ENCODE data around the gene RFX4.
A peak's percentile ranks its signal among the peaks of the same experiment; 100 is the strongest.

The RFX4 gene

DNA sequence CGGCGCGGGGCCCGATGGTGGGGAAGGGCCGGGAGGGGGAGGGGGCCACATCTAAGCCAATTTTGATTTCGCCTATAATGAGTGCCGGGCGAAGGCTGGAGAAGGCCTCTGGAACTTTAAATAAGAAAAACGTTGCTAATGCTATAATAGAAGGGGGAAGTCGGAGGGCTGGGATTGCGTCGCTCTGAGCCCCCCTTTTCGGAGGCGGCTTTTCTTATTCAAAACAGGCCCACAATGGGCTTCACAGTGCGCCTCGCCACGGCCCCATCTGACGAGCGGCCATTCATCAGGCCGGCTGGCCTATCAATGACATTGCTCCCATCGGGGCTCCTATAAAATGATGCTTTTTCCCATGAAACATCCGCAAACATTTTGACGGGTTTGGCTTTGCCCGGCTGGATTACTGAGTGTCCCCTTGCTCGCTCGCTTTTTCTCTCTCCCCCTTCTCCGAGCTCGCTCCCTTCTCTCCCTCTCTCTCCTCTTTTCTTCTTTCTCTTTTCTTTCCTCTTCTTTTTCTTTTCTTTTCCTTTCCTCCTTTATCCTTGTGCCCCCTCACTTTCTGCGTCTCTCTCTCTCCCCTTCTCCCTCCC, at the start of gene RFX4:
Gene RFX4, plus strand, starts transcription at position 364 of the 590 bp plus-strand sequence. CDS start 317 bp downstream, outside the sequence.
- Histone ChIP-seq H3K4me3 (ENCODE audit: low read length) (peak within 1 kb of the TSS; percentile 21; the same call in 1 of the 2 replicates), H3K9me3 (ENCODE audit: control insufficient read depth, insufficient read depth, low read length) (no peaks in the 10 kb centered on the region), H3K36me3 (ENCODE audit: control insufficient read depth, insufficient read depth, low read length) (no peaks in the 10 kb centered on the region), H3K27ac (ENCODE audit: low read length) (no peak within 1 kb of the TSS), H3K4me1 (ENCODE audit: control insufficient read depth, insufficient read depth, low read length) (0 out of 2 replicates have a peak, but pooled peaks cover 1% of the 10 kb centered on the region), H3K27me3 (ENCODE audit: control insufficient read depth, insufficient read depth, low read length) (peaks cover 71% of the 10 kb centered on the region)
- DNase-seq (ENCODE audit: low read depth, low spot score), result no peak
- no CpG with 5 or more reads among the region's 29 CpGs for WGBS (ENCODE audit: insufficient coverage, insufficient read length)

GRCh38 chr12:106541201-106541600, 41.6 kb upstream of the RFX4 start:
- no peak overlapping the region for H3K27ac ChIP-seq (ENCODE audit: low read length)
- DNase-seq (ENCODE audit: low read depth, low spot score), result no peak

DNA sequence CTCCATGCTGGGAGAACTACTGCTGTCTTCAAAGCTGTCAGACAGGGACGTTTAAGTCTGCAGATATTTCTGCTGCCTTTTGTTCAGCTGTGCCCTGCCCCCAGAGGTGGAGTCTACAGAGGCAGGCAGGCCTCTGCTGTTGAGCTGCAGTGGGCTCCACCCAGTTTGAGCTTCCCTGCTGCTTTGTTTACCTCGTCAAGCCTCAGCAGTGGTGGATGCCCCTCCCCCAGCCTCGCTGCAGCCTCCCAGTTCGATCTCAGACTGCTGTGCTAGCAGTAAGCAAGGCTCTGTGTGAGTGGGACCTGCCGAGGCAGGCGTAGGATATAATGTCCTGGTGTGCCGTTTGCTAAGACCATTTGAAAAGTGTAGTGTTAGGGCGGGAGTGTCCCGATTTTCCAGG, 31.4 kb upstream of the RFX4 start:
- Histone ChIP-seq H3K4me1 (ENCODE audit: control insufficient read depth, insufficient read depth, low read length) (no peaks in the 10 kb centered on the region), H3K27ac (ENCODE audit: low read length) (no peak overlapping the region), H3K36me3 (ENCODE audit: control insufficient read depth, insufficient read depth, low read length) (no peaks in the 10 kb centered on the region), H3K9me3 (ENCODE audit: control insufficient read depth, insufficient read depth, low read length) (peaks cover 1% of the 10 kb centered on the region; the same call in 1 of the 2 replicates), H3K27me3 (ENCODE audit: control insufficient read depth, insufficient read depth, low read length) (no peaks in the 10 kb centered on the region), H3K4me3 (ENCODE audit: low read length) (no peak overlapping the region)
- DNase-seq (ENCODE audit: low read depth, low spot score), result no peak
- no CpG with 5 or more reads among the region's 9 CpGs for WGBS (ENCODE audit: insufficient coverage, insufficient read length)

More at GRCh38 chr12:106541201-106541600, 41.6 kb upstream of the RFX4 start:
- Histone ChIP-seq H3K9me3 (ENCODE audit: control insufficient read depth, insufficient read depth, low read length) (no peaks in the 10 kb centered on the region), H3K4me1 (ENCODE audit: control insufficient read depth, insufficient read depth, low read length) (no peaks in the 10 kb centered on the region), H3K27me3 (ENCODE audit: control insufficient read depth, insufficient read depth, low read length) (no peaks in the 10 kb centered on the region), H3K4me3 (ENCODE audit: low read length) (no peak overlapping the region), H3K36me3 (ENCODE audit: control insufficient read depth, insufficient read depth, low read length) (no peaks in the 10 kb centered on the region)

DNA sequence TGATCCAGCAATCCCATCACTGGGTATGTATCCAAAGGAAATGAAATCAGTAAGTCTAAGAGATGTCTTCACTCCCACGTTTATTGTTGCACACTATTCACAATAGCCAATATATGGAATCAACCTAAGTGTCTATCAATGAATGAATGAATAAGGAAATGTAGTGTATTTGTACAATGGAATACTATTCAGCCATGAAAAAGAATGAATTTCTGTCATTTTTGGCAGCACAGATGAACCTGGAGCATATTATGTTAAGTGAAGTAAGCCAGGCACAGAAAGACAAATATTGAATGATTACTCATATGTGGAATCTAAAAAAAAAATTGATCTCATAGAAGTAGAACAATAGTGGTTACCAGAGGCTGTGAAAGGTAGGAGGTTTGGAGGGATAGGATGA, 30.6 kb upstream of the RFX4 start:
- Histone ChIP-seq H3K4me3 (ENCODE audit: low read length) (no peak overlapping the region), H3K27me3 (ENCODE audit: control insufficient read depth, insufficient read depth, low read length) (no peaks in the 10 kb centered on the region), H3K36me3 (ENCODE audit: control insufficient read depth, insufficient read depth, low read length) (no peaks in the 10 kb centered on the region), H3K27ac (ENCODE audit: low read length) (no peak overlapping the region), H3K4me1 (ENCODE audit: control insufficient read depth, insufficient read depth, low read length) (no peaks in the 10 kb centered on the region), H3K9me3 (ENCODE audit: control insufficient read depth, insufficient read depth, low read length) (peaks cover 1% of the 10 kb centered on the region; the same call in 1 of the 2 replicates)
- WGBS (ENCODE audit: insufficient coverage, insufficient read length), result no CpG with 5 or more reads among the region's 1 CpG
- no peak for DNase-seq (ENCODE audit: low read depth, low spot score)

DNA sequence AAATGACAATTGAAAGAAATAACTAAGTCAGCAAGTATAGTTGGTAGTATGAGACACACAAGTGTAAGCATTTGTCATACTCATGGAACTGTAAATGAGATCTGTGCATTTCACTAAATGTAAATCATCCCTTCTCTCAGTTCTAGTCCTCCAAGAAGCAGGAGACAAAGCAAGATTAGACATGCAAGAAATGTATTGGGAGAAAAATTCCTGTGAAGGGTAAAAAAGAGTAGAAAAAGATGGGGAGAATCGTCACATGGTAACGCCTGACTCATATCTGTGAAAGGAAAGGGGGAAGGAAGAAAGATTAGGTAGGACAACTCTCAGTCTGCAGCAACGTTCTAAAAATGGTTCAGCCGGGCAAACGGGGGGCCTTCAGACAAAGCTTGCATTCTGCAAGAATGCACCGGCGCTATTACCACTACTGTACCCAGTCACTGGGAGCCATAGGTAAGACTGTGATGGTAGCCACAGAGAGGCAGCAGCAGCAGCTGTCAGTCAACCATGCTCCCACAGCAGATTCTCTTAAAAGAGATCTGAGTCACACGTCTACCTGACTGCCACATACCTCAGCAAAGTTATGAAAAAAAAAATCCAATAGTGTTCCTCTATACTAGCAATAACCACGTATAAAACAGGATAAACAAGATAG, 18.0 kb upstream of the RFX4 start:
- H3K27me3 ChIP-seq (ENCODE audit: control insufficient read depth, insufficient read depth, low read length), result no peaks in the 10 kb centered on the region
- DNase-seq (ENCODE audit: low read depth, low spot score), result no peak
- H3K36me3 ChIP-seq (ENCODE audit: control insufficient read depth, insufficient read depth, low read length), result no peaks in the 10 kb centered on the region
- WGBS (ENCODE audit: insufficient coverage, insufficient read length), result no CpG with 5 or more reads among the region's 9 CpGs
- H3K4me1 ChIP-seq (ENCODE audit: control insufficient read depth, insufficient read depth, low read length), result no peaks in the 10 kb centered on the region
- H3K27ac ChIP-seq (ENCODE audit: low read length), result no peak overlapping the region
- H3K9me3 ChIP-seq (ENCODE audit: control insufficient read depth, insufficient read depth, low read length), result no peaks in the 10 kb centered on the region
- no peak overlapping the region for H3K4me3 ChIP-seq (ENCODE audit: low read length)

DNA sequence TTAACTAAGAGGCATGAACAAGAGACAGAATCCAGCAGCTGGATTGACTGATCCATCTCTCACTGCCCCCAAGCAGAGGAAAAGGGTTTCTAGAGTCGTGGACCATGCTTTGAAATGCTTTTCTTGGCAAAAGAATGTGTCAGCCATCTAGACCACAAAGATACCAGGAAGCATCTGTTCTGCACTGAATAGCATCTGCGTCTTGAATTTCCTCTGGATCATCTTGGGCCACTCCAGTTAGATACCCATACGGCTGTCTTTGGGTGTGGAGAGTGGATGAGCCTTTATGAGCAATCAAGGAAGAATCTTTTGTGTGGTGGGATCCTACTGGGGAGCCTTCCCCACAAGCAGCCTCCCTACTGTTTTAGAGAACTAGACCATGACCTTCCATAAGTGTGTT, 16.0 kb upstream of the RFX4 start:
- DNase-seq (ENCODE audit: low read depth, low spot score), result no peak
- no peaks in the 10 kb centered on the region for H3K4me1 ChIP-seq (ENCODE audit: control insufficient read depth, insufficient read depth, low read length)
- no CpG with 5 or more reads among the region's 3 CpGs for WGBS (ENCODE audit: insufficient coverage, insufficient read length)

DNA sequence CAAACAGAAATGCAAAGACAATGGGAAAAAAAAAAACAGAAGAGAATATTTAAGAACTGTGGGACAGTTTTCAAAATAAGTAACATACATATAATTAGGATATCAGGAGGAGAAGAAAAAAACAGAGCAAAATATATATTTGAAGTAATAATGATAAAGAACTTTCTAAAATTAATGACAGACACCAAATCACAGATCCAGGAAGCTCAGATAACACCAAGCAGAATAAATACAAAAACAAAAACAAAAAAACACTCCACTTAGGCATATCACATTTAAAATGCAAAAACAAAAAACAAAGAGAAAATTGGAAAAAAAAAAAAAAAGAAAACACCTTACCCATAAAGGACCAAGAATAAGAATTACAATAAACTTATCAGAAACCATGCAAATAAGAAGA, 9.6 kb upstream of the RFX4 start:
- no peak for DNase-seq (ENCODE audit: low read depth, low spot score)
- no peaks in the 10 kb centered on the region for H3K9me3 ChIP-seq (ENCODE audit: control insufficient read depth, insufficient read depth, low read length)
- peaks cover 15% of the 10 kb centered on the region for H3K27me3 ChIP-seq (ENCODE audit: control insufficient read depth, insufficient read depth, low read length)
- no peak overlapping the region for H3K4me3 ChIP-seq (ENCODE audit: low read length)
- no peaks in the 10 kb centered on the region for H3K36me3 ChIP-seq (ENCODE audit: control insufficient read depth, insufficient read depth, low read length)
- H3K4me1 ChIP-seq (ENCODE audit: control insufficient read depth, insufficient read depth, low read length), result no peaks in the 10 kb centered on the region
- H3K27ac ChIP-seq (ENCODE audit: low read length), result no peak overlapping the region

More for the DNA sequence above, 16.0 kb upstream of the RFX4 start:
- Histone ChIP-seq H3K27ac (ENCODE audit: low read length) (no peak overlapping the region), H3K9me3 (ENCODE audit: control insufficient read depth, insufficient read depth, low read length) (no peaks in the 10 kb centered on the region), H3K4me3 (ENCODE audit: low read length) (no peak overlapping the region), H3K27me3 (ENCODE audit: control insufficient read depth, insufficient read depth, low read length) (no peaks in the 10 kb centered on the region), H3K36me3 (ENCODE audit: control insufficient read depth, insufficient read depth, low read length) (no peaks in the 10 kb centered on the region)

DNA sequence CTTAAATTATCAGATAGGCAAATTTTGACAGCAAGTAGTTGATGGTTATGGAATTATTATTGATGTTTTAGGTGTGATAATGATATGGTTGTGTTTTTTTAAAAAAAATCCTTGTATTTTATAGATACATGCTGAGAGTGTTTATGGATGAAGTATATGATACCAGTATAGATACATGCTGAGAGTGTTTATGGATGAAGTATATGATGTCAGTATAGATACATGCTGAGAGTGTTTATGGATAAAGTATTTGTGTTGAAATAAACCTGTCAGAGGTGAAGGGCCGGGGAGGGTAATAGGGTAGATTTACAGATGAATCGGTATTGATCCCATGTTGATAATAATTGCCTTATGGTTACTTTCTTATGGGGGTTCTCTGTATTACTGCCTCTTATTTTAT, 6.0 kb upstream of the RFX4 start:
- H3K9me3 ChIP-seq (ENCODE audit: control insufficient read depth, insufficient read depth, low read length), result no peaks in the 10 kb centered on the region
- no peaks in the 10 kb centered on the region for H3K4me1 ChIP-seq (ENCODE audit: control insufficient read depth, insufficient read depth, low read length)
- DNase-seq (ENCODE audit: low read depth, low spot score), result no peak
- no peak overlapping the region for H3K4me3 ChIP-seq (ENCODE audit: low read length)
- peaks cover 44% of the 10 kb centered on the region for H3K27me3 ChIP-seq (ENCODE audit: control insufficient read depth, insufficient read depth, low read length)
- WGBS (ENCODE audit: insufficient coverage, insufficient read length), result 100% methylated on average over 1 of the region's 2 CpGs
- no peak overlapping the region for H3K27ac ChIP-seq (ENCODE audit: low read length)
- no peaks in the 10 kb centered on the region for H3K36me3 ChIP-seq (ENCODE audit: control insufficient read depth, insufficient read depth, low read length)

- WGBS (ENCODE audit: insufficient coverage, insufficient read length), result no CpG with 5 or more reads among the region's 58 CpGs
- Histone ChIP-seq H3K4me3 (ENCODE audit: low read length) (no peak overlapping the region), H3K27me3 (ENCODE audit: control insufficient read depth, insufficient read depth, low read length) (peaks cover 66% of the 10 kb centered on the region), H3K4me1 (ENCODE audit: control insufficient read depth, insufficient read depth, low read length) (no peaks in the 10 kb centered on the region), H3K36me3 (ENCODE audit: control insufficient read depth, insufficient read depth, low read length) (no peaks in the 10 kb centered on the region), H3K9me3 (ENCODE audit: control insufficient read depth, insufficient read depth, low read length) (no peaks in the 10 kb centered on the region), H3K27ac (ENCODE audit: low read length) (no peak overlapping the region)
- no peak for DNase-seq (ENCODE audit: low read depth, low spot score)
These were observed 1.9 kb upstream of the RFX4 start for GRCh38 chr12:106580671-106581508.

DNA sequence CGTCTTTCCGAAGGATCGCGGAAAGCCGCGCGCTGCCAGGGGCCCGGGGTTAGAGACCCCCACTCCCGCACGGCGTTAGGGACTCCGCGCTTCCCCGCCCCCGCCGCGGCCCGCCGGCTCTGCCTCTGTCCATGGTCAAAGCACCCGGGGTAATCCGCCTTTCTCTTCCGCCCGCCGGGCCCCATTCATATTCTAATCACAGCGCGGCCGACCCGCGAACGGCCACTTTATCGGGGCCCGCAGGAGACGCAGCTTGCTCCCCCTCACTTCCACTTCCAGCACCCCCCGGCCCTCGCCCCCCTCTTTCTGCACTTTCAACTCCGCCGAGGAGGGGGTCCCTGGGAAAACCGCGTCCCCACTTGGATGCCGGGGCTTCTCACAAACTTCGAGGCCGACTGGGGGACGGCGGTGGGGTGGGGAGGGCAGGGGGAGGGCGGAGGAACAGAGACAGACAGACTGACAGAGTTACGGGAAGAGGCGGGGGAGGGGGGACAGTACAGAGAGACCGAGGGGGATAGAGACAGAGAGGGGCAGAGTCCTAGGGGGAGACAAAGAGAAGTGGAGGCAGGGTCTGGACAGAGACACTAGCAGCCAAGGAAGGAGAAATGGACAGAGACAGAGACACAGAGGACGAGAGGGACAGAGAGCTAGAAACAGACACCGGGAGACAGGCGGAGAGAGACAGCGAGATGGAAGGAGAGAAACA, 1.1 kb upstream of the RFX4 start:
- Histone ChIP-seq H3K4me3 (ENCODE audit: low read length) (peak overlapping the region; percentile 14; the same call in 1 of the 2 replicates), H3K9me3 (ENCODE audit: control insufficient read depth, insufficient read depth, low read length) (no peaks in the 10 kb centered on the region), H3K4me1 (ENCODE audit: control insufficient read depth, insufficient read depth, low read length) (0 out of 2 replicates have a peak, but pooled peaks cover 1% of the 10 kb centered on the region), H3K36me3 (ENCODE audit: control insufficient read depth, insufficient read depth, low read length) (no peaks in the 10 kb centered on the region), H3K27ac (ENCODE audit: low read length) (no peak overlapping the region), H3K27me3 (ENCODE audit: control insufficient read depth, insufficient read depth, low read length) (peaks cover 70% of the 10 kb centered on the region)
- no CpG with 5 or more reads among the region's 52 CpGs for whole genome bisulfite sequencing (ENCODE audit: insufficient coverage, insufficient read length)
- DNase-seq (ENCODE audit: low read depth, low spot score), result no peak
